Panc1 (cell line): ENCODE results near the gene KIDINS220. TPM values are rescaled to one million over a fixed set of nuclear protein-coding genes. Genes with fewer than 3 reads are reported as not detected.

Experiments
- ATAC-seq: fragments of 200-7000 bp; cut with Tn5 transposase; 2 replicates; pipeline ENCODE4 v1.9.1; 2020; ENCODE audit warnings: mild to moderate bottlenecking, moderate library complexity
- BruUV-seq: library from RNA; stranded (reverse); fragments of 400-500 nt; replicated peaks from 2 replicates; lab custom pipeline; 2021; lab: Mats Ljungman, UMichigan
- CTCF ChIA-PET: fragments of 300-600 bp; sonication (Branson Sonifier 250); formaldehyde crosslinking; loops from one replicate; lab custom pipeline; 2022; ENCODE audit warnings: antibody characterized with exemption; lab: Charles Lee
- POLR2A ChIA-PET: fragments of 300-600 bp; sonication (Branson Sonifier 250); formaldehyde crosslinking; loops from one replicate; lab custom pipeline; 2022; ENCODE audit warnings: antibody characterized with exemption; lab: Charles Lee
- DNase-seq: peaks from one replicate; pipeline ENCODE4 v3.0.0-alpha.2; 2010; ENCODE audit warnings: low read depth, low spot score
- H3K27ac ChIP-seq: 2 replicates; pipeline ENCODE4 v1.5.1; 2011; ENCODE audit warnings: mild to moderate bottlenecking, low read length, inconsistent platforms
- H3K27me3 ChIP-seq: fragments of 200-500 bp; sonication (Bioruptor generic); 2 replicates; pipeline ENCODE4 v1.6.0; 2014; ENCODE audit warnings: low read length, inconsistent platforms; ENCODE audit not compliant: control insufficient read depth, insufficient read depth
- H3K36me3 ChIP-seq: fragments of 200-500 bp; sonication (Bioruptor generic); 2 replicates; pipeline ENCODE4 v1.5.1; 2014; ENCODE audit warnings: inconsistent platforms, mild to moderate bottlenecking, low read length, moderate library complexity; ENCODE audit not compliant: control insufficient read depth, insufficient read depth
- H3K4me1 ChIP-seq: 2 replicates; pipeline ENCODE4 v1.5.1; 2011; ENCODE audit warnings: inconsistent platforms, mild to moderate bottlenecking, low read length, moderate library complexity; ENCODE audit not compliant: control insufficient read depth, insufficient read depth
- H3K4me3 ChIP-seq, 2 experiments: 2 replicates each; pipeline ENCODE4 v1.5.1; 2011 to 2012; ENCODE audit warnings: low read depth in 2 of 2, low read length in 2 of 2, mild to moderate bottlenecking in 2 of 2, inconsistent platforms in 1 of 2, moderate library complexity in 1 of 2
- H3K9me3 ChIP-seq: fragments of 200-500 bp; sonication (Bioruptor generic); 2 replicates; pipeline ENCODE4 v1.5.1; 2014; ENCODE audit warnings: low read depth, mild to moderate bottlenecking, inconsistent platforms, low read length, moderate library complexity; ENCODE audit not compliant: control insufficient read depth, insufficient read depth
- CTCF ChIP-seq: fragments of 450-650 bp; IDR thresholded peaks from 2 replicates; pipeline ENCODE4 v1.5.1; 2017; ENCODE audit warnings: mild to moderate bottlenecking
- POLR2AphosphoS5 ChIP-seq: IDR thresholded peaks from 2 replicates; pipeline ENCODE4 v1.6.1; 2012; ENCODE audit warnings: mild to moderate bottlenecking, low read depth, low read length, moderate library complexity
- REST ChIP-seq, 2 experiments: IDR thresholded peaks; 2 replicates each; pipeline ENCODE4 v1.6.1; 2011 to 2012; ENCODE audit warnings: low read depth in 2 of 2, control low read depth in 1 of 2, low read length in 1 of 2, mild to moderate bottlenecking in 1 of 2, moderate library complexity in 1 of 2; ENCODE audit not compliant: insufficient read depth in 1 of 2
- SIN3A ChIP-seq: IDR thresholded peaks from 2 replicates; pipeline ENCODE4 v1.6.1; 2012; ENCODE audit warnings: low read depth, mild to moderate bottlenecking, low read length, moderate library complexity, borderline replicate concordance; ENCODE audit not compliant: insufficient read depth
- TCF7L2 ChIP-seq: IDR thresholded peaks from 2 replicates; pipeline ENCODE4 v1.6.1; 2011; ENCODE audit warnings: mild to moderate bottlenecking, low read depth, low read length, inconsistent platforms
- in situ Hi-C: cut with HindIII; loops from 2 replicates; pipeline ENCODE4 v1.10.0; 2016; ENCODE audit warnings: low sequenced_read_pairs, low pct_unique_long_range_greater_than_20kb
- intact Hi-C: fragments of 100-400 bp; cut with micrococcal nuclease; formaldehyde crosslinking; loops from one replicate; pipeline ENCODE4 v1.10.0; 2022; ENCODE audit not compliant: unreplicated experiment
- total RNA-seq: library from RNA; stranded (reverse); gene quantifications from one replicate; pipeline ENCODE4 v1.2.1, GENCODE V29; 2021; ENCODE audit not compliant: unreplicated experiment

KIDINS220 gene
- total RNA-seq, 1 experiment from 2014 or later = 39.3 TPM

- ChIA-PET CTCF (interaction anchor here (0.5 to 1.4 kb wide), 4 partner anchors 12 to 230 kb away, joined by 3 to 5 read pairs (median 4); partner anchors contain the start of gene ID2), POLR2A (no interaction called here)
- BruUV-seq = no TSS peak
- DNase-seq = no peak
- peak overlapping the region; percentile 36 to 47 for H3K4me3 ChIP-seq
- 0 out of 2 replicates have a peak, but pooled peaks cover 3% of the 10 kb centered on the region for H3K27me3 ChIP-seq
- peak; percentile 95 for ATAC-seq
- H3K36me3 ChIP-seq = no peaks in the 10 kb centered on the region
- H3K27ac ChIP-seq = no peak overlapping the region
- peaks cover 5% of the 10 kb centered on the region; the same call in 1 of the 2 replicates for H3K4me1 ChIP-seq
- H3K9me3 ChIP-seq = no peaks in the 10 kb centered on the region
- no peak for TF ChIP-seq POLR2AphosphoS5
- TF ChIP-seq CTCF = peak; percentile 97
- in situ Hi-C loops = no loop called here
- intact Hi-C loops = loop anchor here (1.0 kb wide), 1 partner anchor 68 kb away; no protein-coding TSS in a partner anchor
These were observed 144.1 kb downstream of the KIDINS220 start for GRCh38 chr2:8693157-8693821.

GRCh38 chr2:8692783-8693156 is 144.6 kb downstream of the KIDINS220 start:
- peak; percentile 32; the same call in 1 of the 2 replicates for ATAC-seq
- POLR2A ChIA-PET = no interaction called here
- Histone ChIP-seq H3K9me3 (no peaks in the 10 kb centered on the region), H3K36me3 (no peaks in the 10 kb centered on the region), H3K27me3 (0 out of 2 replicates have a peak, but pooled peaks cover 3% of the 10 kb centered on the region), H3K27ac (no peak overlapping the region), H3K4me1 (peaks cover 5% of the 10 kb centered on the region; the same call in 1 of the 2 replicates), H3K4me3 (peak overlapping the region; percentile 36 to 47)
- no peak for DNase-seq
- in situ Hi-C loops (no loop called here), intact Hi-C loops (loop anchor here (1.0 kb wide), 1 partner anchor 69 kb away; no protein-coding TSS in a partner anchor)
- BruUV-seq = no TSS peak
- CTCF ChIA-PET = interaction anchor here (0.5 to 1.4 kb wide), 4 partner anchors 11 to 299 kb away, joined by 3 to 5 read pairs (median 3); partner anchors contain the start of gene ID2
- TF ChIP-seq TCF7L2 (no peak), REST (IDR thresholded peaks at IDR 0.05; ENCODE audit: insufficient read depth in 1 of 2, low read depth in 2 of 2, low read length in 1 of 2) (no peak)

GRCh38 chr2:8691859-8692437 is 145.5 kb downstream of the KIDINS220 start:
- Histone ChIP-seq H3K4me1 (peaks cover 5% of the 10 kb centered on the region; the same call in 1 of the 2 replicates), H3K27ac (no peak overlapping the region), H3K4me3 (no peak overlapping the region), H3K9me3 (no peaks in the 10 kb centered on the region), H3K36me3 (no peaks in the 10 kb centered on the region), H3K27me3 (0 out of 2 replicates have a peak, but pooled peaks cover 3% of the 10 kb centered on the region)
- no TSS peak for BruUV-seq
- in situ Hi-C loops = no loop called here
- intact Hi-C loops = no loop called here
- ATAC-seq (no peak), DNase-seq (no peak)
- POLR2A ChIA-PET = no interaction called here
- TF ChIP-seq CTCF (no peak), TCF7L2 (no peak), POLR2AphosphoS5 (no peak), REST (IDR thresholded peaks at IDR 0.05; ENCODE audit: insufficient read depth in 1 of 2, low read depth in 2 of 2, low read length in 1 of 2) (no peak), SIN3A (no peak)
- CTCF ChIA-PET = no interaction called here
